HG02642 (cell line): Measurements from ENCODE around the gene LSM12.

ENCODE experiments used
- ATAC-seq: cut with Tn5 transposase; IDR thresholded peaks from one replicate; pipeline ENCODE4 v1.9.1; 2021; ENCODE audit warnings: mild to moderate bottlenecking; ENCODE audit not compliant: unreplicated experiment, poor library complexity

The LSM12 gene

DNA sequence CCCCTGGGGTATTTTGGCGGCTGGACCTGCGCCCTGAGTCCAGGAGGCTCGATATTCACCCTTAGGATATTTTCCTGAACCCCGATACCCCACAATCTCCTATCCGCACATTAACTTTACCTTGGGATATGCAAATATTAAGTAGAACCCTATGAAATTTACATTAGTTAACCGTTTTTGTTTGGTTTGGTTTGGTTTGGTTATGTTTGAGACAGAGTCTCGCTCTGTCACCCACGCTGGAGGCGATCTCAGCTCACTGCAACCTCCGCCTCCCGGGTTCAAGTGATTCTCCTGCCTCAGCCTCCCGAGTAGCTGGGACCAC is 71.4 kb downstream of the LSM12 start:
- no peak for ATAC-seq

DNA sequence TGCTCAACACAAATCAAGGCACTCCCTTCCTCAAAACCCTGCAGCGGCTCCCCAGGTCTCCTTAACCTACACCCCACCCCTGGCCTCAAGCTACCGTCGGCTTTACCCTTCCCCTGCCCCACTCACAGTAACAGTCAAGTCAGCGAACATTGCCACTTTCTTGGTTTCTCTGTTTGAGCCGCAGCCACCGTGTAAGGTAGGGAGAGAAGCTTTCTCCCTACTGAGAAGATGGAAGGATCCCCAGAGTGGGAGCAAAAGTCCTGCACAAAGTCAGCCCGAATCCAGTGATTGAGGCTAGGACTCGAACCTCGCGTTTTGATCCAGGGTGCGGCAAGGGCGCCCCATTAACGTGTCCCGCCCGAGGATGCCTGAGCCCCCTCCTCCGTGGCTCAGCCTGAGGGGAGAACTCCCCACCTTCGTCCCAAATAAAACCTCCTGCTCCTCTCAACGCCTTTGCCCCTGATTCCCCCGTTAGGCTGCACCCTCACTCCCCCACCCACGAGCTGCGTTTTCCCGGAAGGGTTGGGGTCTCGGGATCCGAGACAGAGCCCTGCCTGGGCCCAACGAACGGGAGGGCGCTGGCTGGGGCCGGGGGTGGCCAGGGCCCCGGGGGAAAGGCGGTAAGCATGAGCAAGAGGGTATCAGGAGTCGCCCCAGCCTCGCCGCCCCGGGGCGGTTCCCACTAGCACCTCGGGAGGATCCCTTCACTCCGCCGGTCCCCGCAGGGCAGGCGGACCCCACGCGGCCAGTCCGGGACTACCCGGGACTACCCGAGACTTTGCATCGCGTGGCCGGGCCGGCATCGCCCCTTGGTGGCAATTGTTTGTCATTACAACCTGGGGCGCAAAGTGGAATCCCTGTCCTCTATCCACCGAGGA is 72.0 kb downstream of the LSM12 start:
- no peak for ATAC-seq

DNA sequence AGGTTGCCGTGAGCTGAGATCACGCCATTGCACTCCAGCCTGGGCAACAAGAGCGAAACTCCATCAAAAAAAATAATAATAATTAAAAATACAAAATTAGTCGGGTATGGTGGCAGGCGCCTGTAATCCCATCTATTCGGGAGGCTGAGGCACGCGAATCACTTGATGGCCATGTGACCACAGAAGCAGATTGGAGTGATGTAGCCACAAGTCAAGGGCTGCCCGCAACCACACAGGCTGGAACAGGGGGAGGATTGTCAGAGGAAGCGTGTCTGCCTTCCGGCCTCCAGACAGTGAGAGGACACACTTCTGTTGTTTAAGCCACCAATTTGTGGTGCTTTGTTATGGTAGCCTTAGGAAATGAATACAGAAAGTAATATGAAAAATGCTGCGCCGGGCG is 73.8 kb downstream of the LSM12 start:
- ATAC-seq: no peak

DNA sequence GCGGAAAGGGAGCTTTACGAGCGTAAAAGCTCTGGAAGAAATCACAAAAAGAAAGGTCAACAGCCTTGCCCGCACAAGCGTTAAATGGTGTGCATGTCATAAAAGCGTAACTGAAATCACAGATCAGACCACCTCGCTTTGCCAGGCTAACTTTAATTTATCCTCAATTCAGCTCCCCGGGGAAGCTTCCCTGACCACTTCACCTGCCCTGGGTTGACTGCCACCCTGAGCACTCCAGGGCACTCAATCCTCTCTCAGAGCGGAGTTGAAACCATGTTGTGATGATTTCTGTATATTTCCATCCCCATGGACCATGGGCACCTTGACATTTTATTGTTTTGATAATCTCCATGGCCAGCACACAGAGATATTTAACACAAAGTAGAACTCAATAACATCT is 78.2 kb downstream of the LSM12 start:
- ATAC-seq: no peak

DNA sequence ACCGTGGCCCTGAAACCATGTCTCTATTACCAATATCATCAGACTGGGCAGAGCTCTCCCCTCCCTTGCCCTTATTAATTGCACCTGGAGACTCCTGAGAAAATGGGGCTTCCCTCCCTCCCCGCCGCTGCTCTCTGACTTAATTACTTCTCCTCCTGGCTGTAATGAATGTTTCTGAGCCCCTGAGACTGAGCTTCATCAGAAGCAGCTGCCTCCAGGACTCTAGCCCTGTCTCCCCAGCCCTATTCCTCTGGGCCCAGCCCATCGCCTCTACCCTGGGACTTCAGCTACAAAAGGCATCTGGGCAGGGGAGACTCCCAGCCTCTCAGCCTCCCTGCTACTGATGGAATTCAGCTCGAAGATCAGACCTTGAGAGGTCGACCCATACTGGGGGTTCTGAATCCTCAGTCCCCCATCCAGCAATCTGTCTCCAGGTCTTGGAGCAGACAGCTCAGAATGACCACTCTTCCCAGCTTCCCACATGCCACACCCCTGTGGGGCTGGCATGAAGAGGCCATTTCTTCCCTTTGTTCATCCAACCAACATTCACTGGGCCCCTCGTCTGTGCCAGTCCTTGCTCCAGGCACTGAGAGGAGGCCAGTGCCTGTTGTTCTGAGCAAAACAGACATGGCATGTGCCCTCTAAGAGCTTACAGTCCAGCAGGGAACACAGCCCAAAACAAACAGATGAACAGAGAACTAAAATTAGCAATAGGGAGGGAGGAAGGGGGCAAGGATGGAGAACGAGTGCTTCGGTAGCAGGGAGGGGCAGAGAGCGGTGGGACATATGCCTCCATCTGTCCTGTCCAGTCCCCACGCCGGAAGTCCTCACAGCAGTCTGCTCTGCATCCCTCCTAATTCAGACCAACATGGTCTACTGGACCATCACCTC is 79.1 kb downstream of the LSM12 start:
- no peak for ATAC-seq

DNA sequence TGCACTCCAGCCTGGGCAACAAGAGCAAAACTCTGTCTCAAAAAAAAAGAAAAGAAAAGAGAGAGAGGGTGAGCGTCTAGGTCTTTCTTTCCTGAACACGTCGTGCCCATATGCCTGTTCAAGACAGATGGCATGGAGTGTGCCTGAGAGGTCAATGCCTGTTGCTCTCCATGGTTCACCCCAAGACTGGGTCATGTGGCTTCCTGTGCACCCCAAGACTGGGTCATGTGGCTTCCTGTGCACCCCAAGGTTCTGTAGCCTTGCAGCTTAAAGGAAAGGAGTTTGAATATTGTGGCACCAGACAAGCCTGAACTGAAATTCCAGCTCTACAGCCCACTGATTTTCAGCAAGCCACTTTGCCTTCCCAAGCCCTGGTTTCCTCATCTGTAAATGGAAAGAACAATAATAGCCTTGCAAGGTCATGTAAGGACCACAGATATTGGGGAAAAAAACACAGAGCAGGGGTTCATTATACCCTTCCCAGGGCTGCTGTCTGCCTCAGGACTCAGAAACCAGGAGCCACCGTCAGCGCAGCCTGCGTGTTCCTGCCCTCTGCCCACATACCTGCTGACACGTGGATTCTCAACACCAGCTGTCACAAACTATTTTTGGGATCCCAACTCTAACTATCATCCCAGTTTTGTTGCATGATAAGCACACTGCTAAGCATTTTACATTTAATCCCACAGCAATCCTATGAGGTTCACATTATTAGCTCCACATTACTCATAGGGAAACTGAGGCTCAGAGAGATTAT is 80.1 kb downstream of the LSM12 start:
- ATAC-seq: no peak

DNA sequence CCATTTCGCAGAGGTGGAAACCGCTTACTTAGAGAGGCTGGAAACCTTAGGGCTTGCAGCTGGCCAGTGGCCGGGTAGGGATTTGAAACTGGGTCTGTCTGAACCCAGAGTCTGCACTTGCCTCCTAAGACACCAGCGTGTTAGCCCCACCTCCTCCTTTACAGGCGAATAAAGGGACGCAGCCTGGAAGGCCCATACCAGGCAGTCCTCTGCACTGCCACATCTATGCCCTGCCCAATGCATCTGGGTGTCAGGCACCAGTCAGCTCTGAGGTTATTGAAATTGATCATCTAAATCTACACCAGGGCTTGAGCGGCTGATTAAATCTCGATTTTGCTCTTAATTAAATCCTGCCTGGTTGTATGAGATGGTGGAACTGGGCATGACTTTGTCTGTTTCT is 82.0 kb downstream of the LSM12 start:
- ATAC-seq: no peak
